OCI-LY1 (cell line): ENCODE data around the gene TRAFD1.
"Not testable (repeated sequence)": the region's sequence is repeated elsewhere in the genome, so short reads cannot be mapped to it uniquely, and the experiment has no call there.

Source experiments
- H2AFZ ChIP-seq: fragments of 200-600 bp; sonication (generic), shearing (Covaris generic); 2 replicates; pipeline ENCODE4 v1.6.0; 2014; ENCODE audit warnings: antibody characterized with exemption, mild to moderate bottlenecking, low read length
- H3F3A ChIP-seq: fragments of 200-600 bp; sonication (generic), shearing (Covaris generic); 2 replicates; pipeline ENCODE4 v1.6.0; 2014; ENCODE audit warnings: mild to moderate bottlenecking, antibody characterized with exemption, low read length, moderate library complexity; ENCODE audit not compliant: insufficient read depth
- H3K27ac ChIP-seq: fragments of 200-600 bp; sonication (generic); 2 replicates; pipeline ENCODE4 v1.5.1; 2014; ENCODE audit warnings: low read length, mixed run types, mild to moderate bottlenecking, low read depth; ENCODE audit not compliant: poor library complexity, severe bottlenecking
- H3K27me3 ChIP-seq: fragments of 200-600 bp; sonication (generic); 2 replicates; pipeline ENCODE4 v1.6.0; 2014; ENCODE audit warnings: antibody characterized with exemption, mild to moderate bottlenecking, low read length, moderate library complexity; ENCODE audit not compliant: insufficient read depth
- H3K36me3 ChIP-seq: fragments of 200-600 bp; sonication (generic); 2 replicates; pipeline ENCODE4 v1.6.1; 2014; ENCODE audit warnings: mild to moderate bottlenecking, antibody characterized with exemption, low read length, moderate library complexity, mixed read lengths; ENCODE audit not compliant: insufficient read depth
- H3K4me1 ChIP-seq: fragments of 200-600 bp; sonication (generic); 2 replicates; pipeline ENCODE4 v1.5.1; 2014; ENCODE audit warnings: mild to moderate bottlenecking, low read length, moderate library complexity; ENCODE audit not compliant: insufficient read depth, severe bottlenecking
- H3K4me2 ChIP-seq: fragments of 200-600 bp; sonication (generic), shearing (Covaris generic); 2 replicates; pipeline ENCODE4 v1.6.1; 2014; ENCODE audit warnings: low read length
- H3K4me3 ChIP-seq: fragments of 200-600 bp; sonication (generic); 2 replicates; pipeline ENCODE4 v1.5.1; 2014; ENCODE audit warnings: low read length, low read depth, mild to moderate bottlenecking, mixed read lengths; ENCODE audit not compliant: poor library complexity, severe bottlenecking
- H3K79me2 ChIP-seq: fragments of 200-600 bp; shearing (Covaris generic); 2 replicates; pipeline ENCODE4 v1.6.1; 2016; ENCODE audit warnings: mixed run types, low read length, mixed read lengths; ENCODE audit not compliant: insufficient read depth
- H3K9ac ChIP-seq: fragments of 200-600 bp; sonication (generic), shearing (Covaris generic); 2 replicates; pipeline ENCODE4 v1.6.1; 2014; ENCODE audit warnings: mild to moderate bottlenecking, low read length, mixed read lengths
- H3K9me2 ChIP-seq: fragments of 200-600 bp; sonication (generic), shearing (Covaris generic); 2 replicates; pipeline ENCODE4 v1.6.1; 2014; ENCODE audit warnings: low read depth, mild to moderate bottlenecking, low read length, mixed read lengths
- H3K9me3 ChIP-seq: fragments of 200-600 bp; shearing (Covaris generic); 2 replicates; pipeline ENCODE4 v1.6.1; 2014; ENCODE audit warnings: low read length, mixed read lengths
- H4K20me1 ChIP-seq: fragments of 200-600 bp; sonication (generic), shearing (Covaris generic); 2 replicates; pipeline ENCODE4 v1.6.0; 2016; ENCODE audit warnings: mild to moderate bottlenecking, low read length; ENCODE audit not compliant: insufficient read depth
- CTCF ChIP-seq: fragments of 200-600 bp; sonication (generic), shearing (Covaris generic); IDR thresholded peaks from 2 replicates; pipeline ENCODE4 v1.5.1; 2017; ENCODE audit warnings: mild to moderate bottlenecking, antibody characterized with exemption, low read length, moderate library complexity, mixed read lengths
- EZH2 ChIP-seq: fragments of 200-600 bp; sonication (generic), shearing (Covaris generic); IDR thresholded peaks from 2 replicates; pipeline ENCODE4 v1.8.0; 2017; ENCODE audit warnings: borderline replicate concordance, mixed run types, mild to moderate bottlenecking, antibody characterized with exemption, low read length, moderate library complexity, mixed read lengths

Gene TRAFD1

GRCh38 chr12:112108202-112109079, 16.9 kb upstream of the TRAFD1 start, which contains the start of gene NAA25:
Gene NAA25 (minus strand): TSS chr12:112108783. CDS start chr12:112108773, 10 bp downstream.
- peak within 1 kb of the TSS; percentile 74 for H3K4me2 ChIP-seq
- H3K27ac ChIP-seq = peak within 1 kb of the TSS; percentile 82
- H3K4me1 ChIP-seq = peaks cover 41% of the 10 kb centered on the region
- no peaks in the 10 kb centered on the region for H3K9me2 ChIP-seq
- H3K79me2 ChIP-seq = peaks cover 56% of the 10 kb centered on the region
- TF ChIP-seq CTCF = no peak
- no peak for TF ChIP-seq EZH2
- peak within 1 kb of the TSS; percentile 96 for H3K4me3 ChIP-seq
- no peaks in the 10 kb centered on the region for H3K9me3 ChIP-seq
- H3K36me3 ChIP-seq = peaks cover 23% of the 10 kb centered on the region; the same call in 1 of the 2 replicates
- no peaks in the 10 kb centered on the region for H3F3A ChIP-seq
- no peaks in the 10 kb centered on the region for H3K27me3 ChIP-seq
- no peak within 1 kb of the TSS; the same call in 1 of the 2 replicates for H2AFZ ChIP-seq
- H4K20me1 ChIP-seq = no peaks in the 10 kb centered on the region
- peak within 1 kb of the TSS; percentile 82 for H3K9ac ChIP-seq

- Histone ChIP-seq H3K79me2 (peaks cover 30% of the 10 kb centered on the region), H3K4me1 (peaks cover 30% of the 10 kb centered on the region)
- H3K4me3 ChIP-seq, H2AFZ ChIP-seq, H3F3A ChIP-seq, H3K9me3 ChIP-seq, H3K27me3 ChIP-seq, H3K36me3 ChIP-seq, H3K4me2 ChIP-seq, H3K27ac ChIP-seq, H4K20me1 ChIP-seq, H3K9ac ChIP-seq, H3K9me2 ChIP-seq: not testable (repeated sequence)
Observed at GRCh38 chr12:112110787-112111662, 14.3 kb upstream of the TRAFD1 start.

- Histone ChIP-seq H3K9me2 (no peaks in the 10 kb centered on the region), H2AFZ (no peak overlapping the region), H3K9me3 (no peaks in the 10 kb centered on the region), H3K27ac (no peak overlapping the region), H3F3A (no peaks in the 10 kb centered on the region), H3K79me2 (peaks cover 21% of the 10 kb centered on the region), H3K9ac (no peak overlapping the region), H3K4me2 (no peak overlapping the region), H3K4me3 (no peak overlapping the region), H4K20me1 (no peaks in the 10 kb centered on the region), H3K36me3 (0 out of 2 replicates have a peak, but pooled peaks cover 3% of the 10 kb centered on the region), H3K27me3 (no peaks in the 10 kb centered on the region), H3K4me1 (peaks cover 30% of the 10 kb centered on the region)
- TF ChIP-seq EZH2 (no peak), CTCF (no peak)
Observed at GRCh38 chr12:112111931-112112330, 13.4 kb upstream of the TRAFD1 start.
